SH-SY5Y (cell line): Measurements from ENCODE around the gene TBC1D9B.

ENCODE experiments used
- GATA2 ChIP-seq: IDR thresholded peaks from 2 replicates; pipeline ENCODE4 v1.6.1; 2011; ENCODE audit warnings: mild to moderate bottlenecking, low read depth, low read length
- GATA3 ChIP-seq: IDR thresholded peaks from 2 replicates; pipeline ENCODE4 v1.6.1; 2011; ENCODE audit warnings: low read depth, mild to moderate bottlenecking, low read length, moderate library complexity

Gene TBC1D9B

DNA sequence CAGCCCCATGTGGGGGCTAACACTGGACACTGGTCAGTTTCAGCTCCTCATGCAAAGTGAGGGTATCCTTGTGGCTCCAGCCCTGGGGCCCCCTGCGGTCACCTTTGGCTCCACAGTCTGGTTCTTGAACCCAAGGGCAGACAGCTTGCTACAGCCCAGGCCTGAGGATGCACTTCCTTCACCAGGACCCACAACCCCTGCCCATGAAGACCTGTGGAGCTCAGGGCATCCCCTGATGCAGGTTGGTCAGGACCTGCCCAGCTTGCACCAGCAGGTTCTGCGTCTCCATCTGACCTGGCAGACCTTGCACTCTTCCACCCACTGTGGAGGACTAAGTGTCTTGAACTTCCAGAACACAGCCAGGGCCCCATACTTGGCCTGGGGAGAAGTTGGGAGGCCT, 45.4 kb downstream of the TBC1D9B start:
- TF ChIP-seq GATA2, result no peak
- no peak for TF ChIP-seq GATA3

- TF ChIP-seq GATA2 (no peak), GATA3 (no peak)
Measured at GRCh38 chr5:179860301-179860700, 47.4 kb downstream of the TBC1D9B start.

GRCh38 chr5:179858586-179859427, 48.9 kb downstream of the TBC1D9B start, which contains the start of gene MRNIP:
TSS of gene MRNIP (minus strand) at chr5:179858817. CDS start at chr5:179858796, 21 bp downstream.
- TF ChIP-seq GATA3, result no peak
- TF ChIP-seq GATA2, result no peak

DNA sequence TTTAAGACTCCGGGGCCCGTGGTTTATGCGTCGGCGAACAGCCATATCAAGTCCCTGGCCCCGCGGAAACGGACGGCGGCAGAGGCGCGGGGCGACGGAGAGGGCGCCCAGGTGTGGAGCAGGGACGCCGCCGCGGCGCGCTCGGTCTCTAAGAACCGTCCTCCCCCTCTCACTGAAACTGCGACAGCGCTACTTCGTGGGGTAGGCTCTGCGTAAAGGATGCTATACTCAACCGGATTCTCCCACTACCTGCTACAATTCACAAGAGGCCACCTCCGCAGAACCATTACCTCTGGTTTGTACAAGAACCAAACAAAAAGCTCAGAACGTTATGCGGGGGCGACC, 49.5 kb downstream of the TBC1D9B start:
- TF ChIP-seq GATA3 (no peak), GATA2 (no peak)

DNA sequence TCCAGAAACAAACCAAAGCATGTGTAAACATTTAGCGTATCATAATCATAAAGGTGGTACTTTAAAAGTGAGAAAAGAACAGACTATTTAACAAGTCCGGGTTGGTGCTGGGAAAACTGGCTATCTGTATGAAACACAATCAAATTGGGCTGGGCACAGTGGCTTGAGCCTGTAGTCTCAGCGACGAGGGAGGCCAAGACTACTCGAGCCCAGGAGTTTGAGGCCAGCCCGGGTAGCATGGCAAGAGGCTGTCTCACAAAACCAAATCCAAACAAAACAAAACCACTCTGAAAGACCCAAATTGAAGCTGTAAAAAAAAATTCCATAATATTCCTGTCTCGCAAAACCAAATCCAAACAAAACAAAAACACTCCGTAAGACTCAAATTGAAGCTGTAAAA, 53.3 kb downstream of the TBC1D9B start:
- TF ChIP-seq GATA3 (no peak), GATA2 (no peak)

- no peak for TF ChIP-seq GATA2
- no peak for TF ChIP-seq GATA3
Measured at GRCh38 chr5:179852993-179853547, 54.6 kb downstream of the TBC1D9B start.

- TF ChIP-seq GATA2, result no peak
Measured at GRCh38 chr5:179841621-179842020, 66.1 kb downstream of the TBC1D9B start.

DNA sequence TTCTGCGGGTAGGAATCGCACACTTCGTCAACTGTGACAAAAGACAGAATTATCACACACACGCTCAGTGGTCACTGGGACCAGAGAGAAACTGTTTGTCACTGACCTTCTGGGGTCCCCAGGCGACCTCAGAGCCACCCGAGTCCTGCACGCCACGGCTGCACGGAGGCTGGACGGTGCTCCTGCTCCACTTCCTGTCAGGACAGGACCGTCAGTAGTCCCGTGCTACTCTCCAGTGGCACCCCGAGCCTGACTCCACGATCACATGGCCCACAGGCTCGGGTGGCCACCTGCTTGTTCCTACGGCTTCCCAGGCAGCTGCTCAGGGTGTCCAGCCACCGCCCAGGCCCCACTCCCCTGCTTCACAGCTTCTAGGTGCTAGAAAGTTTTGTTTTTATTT, 66.9 kb downstream of the TBC1D9B start:
- TF ChIP-seq GATA3 (no peak), GATA2 (no peak)

DNA sequence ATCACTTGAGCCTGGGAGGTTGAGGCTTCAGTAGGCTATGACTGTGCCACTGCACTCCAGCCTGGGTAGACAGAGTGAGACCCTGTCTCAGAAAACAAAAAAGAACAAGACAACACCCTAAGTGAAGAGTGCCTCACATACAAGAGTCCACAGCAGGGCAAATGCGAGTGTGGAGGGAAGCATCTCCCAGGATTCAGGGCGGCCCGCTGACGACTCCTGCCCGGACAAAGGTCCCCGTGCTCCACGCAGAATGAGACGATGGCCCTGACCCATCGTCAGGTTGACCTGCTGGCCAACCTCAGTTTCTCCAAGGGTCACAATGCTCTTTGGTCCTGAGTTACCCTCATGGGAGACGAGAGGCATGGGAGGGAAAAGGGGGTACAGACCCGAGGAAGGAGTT, 67.4 kb downstream of the TBC1D9B start:
- TF ChIP-seq GATA3, result no peak
- TF ChIP-seq GATA2, result no peak

GRCh38 chr5:179839328-179840256, 68.1 kb downstream of the TBC1D9B start:
- TF ChIP-seq GATA3 (no peak), GATA2 (no peak)

DNA sequence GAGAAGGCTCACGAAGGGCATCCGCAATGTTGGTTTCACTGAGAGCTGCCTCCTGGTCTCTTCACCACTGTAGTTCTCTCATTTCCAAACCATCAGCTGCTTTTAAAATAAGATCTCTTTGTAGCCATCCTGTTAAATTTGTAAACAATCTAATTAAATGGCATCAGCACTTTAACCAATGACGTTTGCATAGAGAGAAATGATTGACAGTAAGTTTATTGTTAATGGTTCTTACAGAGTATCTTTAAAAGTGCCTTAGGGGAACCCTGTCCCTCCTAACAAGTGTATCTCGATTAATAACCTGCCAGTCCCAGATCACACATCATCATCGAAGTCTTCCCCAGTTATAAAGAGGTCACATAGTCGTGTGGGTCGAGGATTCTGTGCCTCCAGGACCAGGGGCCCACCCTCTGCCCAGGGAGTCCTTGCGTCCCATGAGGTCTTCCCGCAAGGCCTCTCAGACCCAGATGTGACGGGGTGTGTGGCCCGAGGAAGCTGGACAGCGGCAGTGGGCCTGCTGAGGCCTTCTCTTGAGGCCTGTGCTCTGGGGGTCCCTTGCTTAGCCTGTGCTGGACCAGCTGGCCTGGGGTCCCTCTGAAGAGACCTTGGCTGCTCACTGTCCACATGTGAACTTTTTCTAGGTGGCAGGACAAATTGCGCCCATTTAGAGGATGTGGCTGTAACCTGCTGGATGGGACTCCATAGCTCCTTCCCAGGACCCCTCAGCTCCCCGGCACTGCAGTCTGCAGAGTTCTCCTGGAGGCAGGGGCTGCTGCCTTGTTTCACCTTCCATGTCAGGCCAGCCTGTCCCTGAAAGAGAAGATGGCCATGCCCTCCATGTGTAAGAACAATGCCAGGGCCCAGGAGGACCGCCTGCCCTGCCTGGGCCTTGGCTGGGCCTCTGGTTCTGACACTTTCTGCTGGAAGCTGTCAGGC, 70.4 kb downstream of the TBC1D9B start:
- TF ChIP-seq GATA3, result no peak
- no peak for TF ChIP-seq GATA2

GRCh38 chr5:179836225-179837019, 71.3 kb downstream of the TBC1D9B start:
- TF ChIP-seq GATA3, result no peak
- TF ChIP-seq GATA2, result no peak

DNA sequence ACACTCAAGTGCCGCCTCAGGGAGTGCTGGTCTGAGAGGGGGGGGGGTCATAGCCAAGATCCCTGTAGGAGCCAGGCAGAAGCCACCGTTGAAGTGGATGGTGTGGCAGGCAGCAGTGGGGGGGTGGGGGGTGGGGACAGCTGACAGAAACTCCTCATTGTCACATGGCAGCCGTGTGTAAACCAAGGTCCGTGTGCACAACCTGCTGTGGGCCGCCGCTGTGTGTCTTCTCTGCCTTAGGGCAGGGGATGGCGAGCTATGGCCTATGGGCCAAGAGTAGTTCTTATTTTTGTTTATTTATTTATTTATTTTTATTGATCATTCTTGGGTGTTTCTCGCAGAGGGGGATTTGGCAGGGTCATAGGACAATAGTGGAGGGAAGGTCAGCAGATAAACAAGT, 73.6 kb downstream of the TBC1D9B start:
- TF ChIP-seq GATA2 (no peak), GATA3 (no peak)
